GM12872 (cell line): ENCODE results near the gene MLYCD.

Experiments used
- TF ChIP-seq, protein P1 (sequence below): IDR thresholded peaks from 3 replicates; pipeline ENCODE4 v1.5.1; 2011; ENCODE audit warnings: low read depth, mild to moderate bottlenecking, low read length, moderate library complexity; ENCODE audit not compliant: insufficient read depth

MLYCD gene

DNA sequence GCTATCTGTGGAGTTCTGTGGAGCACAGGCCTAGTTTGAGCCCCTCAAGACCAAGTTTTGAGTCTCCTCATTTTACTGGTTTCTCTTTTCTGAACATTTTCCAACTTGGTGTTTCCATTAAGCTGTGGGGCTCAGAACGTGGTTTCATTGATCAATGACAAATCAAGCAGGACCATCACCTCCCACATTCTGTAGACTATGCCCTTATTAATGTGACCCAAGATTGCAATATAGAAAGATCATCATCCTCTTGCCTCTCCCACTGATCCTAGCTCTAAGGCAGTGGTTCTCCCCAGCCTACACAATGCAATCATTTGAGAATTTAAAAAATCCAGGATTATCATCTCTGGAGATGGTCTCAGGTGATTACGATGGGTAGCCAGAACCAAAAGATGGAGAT is 38.4 kb downstream of the MLYCD start:
- TF ChIP-seq, protein P1, sequence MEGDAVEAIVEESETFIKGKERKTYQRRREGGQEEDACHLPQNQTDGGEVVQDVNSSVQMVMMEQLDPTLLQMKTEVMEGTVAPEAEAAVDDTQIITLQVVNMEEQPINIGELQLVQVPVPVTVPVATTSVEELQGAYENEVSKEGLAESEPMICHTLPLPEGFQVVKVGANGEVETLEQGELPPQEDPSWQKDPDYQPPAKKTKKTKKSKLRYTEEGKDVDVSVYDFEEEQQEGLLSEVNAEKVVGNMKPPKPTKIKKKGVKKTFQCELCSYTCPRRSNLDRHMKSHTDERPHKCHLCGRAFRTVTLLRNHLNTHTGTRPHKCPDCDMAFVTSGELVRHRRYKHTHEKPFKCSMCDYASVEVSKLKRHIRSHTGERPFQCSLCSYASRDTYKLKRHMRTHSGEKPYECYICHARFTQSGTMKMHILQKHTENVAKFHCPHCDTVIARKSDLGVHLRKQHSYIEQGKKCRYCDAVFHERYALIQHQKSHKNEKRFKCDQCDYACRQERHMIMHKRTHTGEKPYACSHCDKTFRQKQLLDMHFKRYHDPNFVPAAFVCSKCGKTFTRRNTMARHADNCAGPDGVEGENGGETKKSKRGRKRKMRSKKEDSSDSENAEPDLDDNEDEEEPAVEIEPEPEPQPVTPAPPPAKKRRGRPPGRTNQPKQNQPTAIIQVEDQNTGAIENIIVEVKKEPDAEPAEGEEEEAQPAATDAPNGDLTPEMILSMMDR, result no peak

DNA sequence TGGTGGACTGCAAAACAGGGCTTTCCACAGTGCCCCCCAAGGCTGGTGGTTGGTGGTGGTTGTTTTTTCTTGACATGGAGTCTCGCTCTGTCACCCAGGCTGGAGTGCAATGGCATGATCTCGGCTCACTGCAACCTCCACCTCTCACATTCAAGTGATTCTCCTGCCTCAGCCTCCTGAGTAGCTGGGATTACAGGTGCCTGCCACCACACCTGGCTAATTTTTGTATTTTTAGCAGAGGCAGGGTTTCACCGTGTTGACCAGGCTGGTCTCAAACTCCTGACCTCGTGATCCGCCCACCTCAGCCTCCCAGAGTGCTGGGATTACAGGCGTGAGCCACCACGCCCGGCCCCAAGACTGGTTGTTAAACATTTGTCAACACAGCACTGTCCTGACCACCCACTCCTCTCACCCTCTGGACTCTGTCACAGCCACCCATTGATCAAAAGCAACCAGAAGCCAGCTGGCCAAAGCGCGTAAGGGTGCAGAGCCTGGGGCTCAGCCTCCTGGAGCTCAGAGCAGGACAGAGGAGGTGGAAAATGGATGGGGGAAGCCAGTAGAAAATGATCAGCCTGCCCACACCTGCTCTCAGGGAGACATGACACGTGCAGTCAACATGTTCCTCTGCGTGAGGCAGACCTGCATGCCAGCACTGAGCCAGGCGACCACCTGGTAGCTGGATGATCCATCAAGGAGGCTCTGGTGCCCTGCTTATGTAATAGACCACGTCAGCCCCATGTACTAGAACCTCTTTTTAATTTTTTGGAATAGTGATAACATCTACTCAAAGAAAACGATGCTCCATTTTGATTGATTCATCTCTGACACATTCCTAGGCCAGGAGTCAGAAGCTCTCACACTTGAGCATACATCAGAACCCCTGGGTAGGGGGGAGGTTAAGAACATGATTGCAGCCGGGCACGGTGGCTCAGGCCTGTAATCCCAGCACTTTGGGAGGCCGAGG is 39.3 kb downstream of the MLYCD start:
- TF ChIP-seq, protein P1, result no peak

DNA sequence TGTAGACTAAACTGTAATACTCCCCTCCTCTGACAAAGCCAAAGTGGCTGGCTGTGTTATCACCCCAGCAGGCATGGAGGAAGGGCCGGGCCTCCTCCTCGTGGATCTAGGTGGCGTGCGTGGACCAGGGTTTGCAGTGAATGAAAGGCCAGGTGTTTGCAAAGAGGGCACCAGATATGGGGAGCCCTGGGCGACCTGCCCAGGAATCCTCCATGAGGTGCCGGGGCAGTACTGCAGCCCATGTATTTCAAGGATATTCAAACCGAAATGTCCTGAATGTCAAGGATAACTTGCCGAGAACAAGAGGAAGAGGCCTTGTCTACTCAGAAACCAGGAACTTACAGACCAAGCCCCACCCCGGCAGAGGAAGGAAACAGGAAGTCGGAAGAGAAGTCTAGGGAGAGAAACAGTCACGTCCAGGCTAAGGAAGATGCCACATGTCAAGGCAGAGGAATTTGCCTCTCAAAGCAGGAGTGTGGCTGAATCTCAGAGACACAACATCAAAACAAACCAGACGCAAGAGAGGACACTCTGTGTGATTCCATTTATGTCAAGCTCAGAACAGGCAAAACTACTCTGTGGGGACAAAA is 40.4 kb downstream of the MLYCD start:
- TF ChIP-seq, protein P1, result no peak

DNA sequence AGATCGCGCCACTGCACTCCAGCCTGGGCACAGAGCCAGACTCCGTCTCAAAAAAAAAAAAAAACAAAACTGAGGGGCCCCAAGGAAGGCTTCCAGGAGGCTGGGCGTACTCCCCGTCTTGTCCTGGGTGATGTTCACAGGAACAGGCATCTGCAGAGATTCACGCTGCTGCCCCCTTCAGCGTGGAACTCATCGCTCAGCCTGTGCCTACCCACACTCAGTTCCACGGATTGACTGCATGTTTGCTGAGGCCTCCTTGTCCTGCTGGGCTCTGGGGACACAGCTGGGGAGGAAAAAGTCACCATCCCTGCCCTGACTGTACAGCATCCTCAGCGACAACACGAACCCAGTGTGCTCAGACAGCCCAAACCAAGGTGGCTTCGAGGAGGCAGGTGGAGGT is 41.2 kb downstream of the MLYCD start:
- TF ChIP-seq, protein P1, result no peak

DNA sequence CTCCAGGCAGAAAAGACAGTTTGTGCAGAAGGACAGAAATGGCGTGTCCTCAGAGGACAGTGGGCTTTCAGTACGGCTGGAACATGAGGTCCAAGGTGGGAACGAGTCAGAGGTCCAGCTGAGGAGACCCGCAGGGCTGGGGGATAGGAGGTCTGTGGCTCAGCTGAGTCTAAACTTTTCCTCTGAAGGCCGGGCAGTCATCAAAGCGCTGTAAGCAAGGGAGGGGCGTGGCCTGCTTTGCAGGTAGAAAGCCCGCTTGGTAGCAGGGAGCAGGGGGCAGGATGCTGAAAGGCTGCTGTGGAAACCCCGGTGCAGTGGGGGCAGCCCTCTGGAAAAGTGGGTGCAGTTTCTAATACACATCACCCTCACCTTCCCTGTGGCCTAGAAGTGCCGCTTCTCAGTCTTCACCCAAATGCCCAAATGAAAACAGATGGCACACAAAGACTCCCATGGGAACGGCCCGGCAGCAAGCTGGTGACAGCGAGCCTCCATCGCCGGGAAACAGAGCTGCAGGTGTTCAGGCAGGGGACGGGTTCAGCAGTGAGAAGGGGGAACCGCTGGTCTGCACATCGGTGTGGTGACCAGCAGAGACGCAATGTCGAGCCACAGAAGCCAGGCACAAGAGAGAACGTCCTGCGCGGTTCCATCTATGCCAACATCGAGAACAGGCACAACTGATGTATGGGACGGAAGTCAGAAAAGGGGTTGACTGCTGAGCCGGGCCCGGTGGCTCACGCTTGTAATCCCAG is 41.9 kb downstream of the MLYCD start:
- TF ChIP-seq, protein P1, result no peak

DNA sequence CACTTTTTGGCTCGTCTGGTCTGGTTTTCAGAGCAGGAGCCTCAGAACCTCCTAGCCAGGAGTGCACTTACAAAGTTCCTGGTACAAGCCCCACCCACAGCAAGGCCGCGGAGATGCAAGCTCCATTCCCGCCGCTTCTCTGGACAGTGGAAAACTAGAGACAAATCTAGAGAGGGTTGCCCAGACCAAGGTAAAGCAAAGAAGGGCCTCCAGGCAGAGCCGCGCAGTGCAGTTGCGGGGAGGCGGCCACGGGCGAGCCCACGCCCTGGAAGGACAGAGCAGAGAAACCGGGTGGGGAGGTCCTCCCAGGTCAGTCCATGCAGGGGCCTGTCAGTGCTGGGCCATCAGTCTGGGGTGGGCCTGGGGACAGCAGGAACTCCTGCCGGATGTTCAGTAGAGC is 43.2 kb downstream of the MLYCD start:
- TF ChIP-seq, protein P1, result no peak

DNA sequence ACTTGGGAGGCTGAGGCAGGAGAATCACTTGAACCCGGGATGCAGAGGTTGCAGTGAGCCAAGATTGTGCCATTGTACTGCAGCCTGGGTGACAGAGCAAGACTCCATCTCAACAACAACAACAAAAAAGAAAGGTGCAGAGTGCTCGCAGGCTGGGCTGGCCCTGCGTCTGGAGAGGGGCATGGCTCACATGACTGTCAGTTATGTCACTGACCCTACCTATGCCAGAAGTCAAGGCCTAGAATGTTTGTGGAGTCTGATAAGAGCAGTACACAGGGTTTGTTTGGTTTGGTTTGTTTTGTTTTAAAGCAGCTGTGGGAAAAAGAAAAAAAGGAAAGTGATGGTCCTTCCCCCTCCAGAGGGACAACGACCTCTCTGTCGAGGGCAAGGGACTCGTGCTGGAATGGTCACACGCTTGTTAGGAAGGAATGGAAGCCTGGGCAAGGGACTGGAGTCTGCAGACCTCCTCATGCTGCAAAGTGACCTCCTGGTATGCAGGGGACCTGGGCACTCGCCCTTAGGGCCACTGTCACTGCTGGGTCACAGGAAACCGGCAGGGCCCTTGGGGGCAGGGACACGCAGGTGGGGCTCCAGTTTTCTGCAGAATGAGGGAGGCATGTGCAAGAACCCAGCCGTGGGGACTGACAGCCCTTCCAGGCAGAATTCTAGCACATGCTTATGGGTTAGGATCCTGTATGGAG is 44.0 kb downstream of the MLYCD start:
- TF ChIP-seq, protein P1, result no peak
